K562 (cell line): ENCODE data around the gene ST3GAL3. TPM values are rescaled to one million over a fixed set of nuclear protein-coding genes. Genes with fewer than 3 reads are reported as not detected.

Source experiments
- ATAC-seq: fragments of 200-7000 bp; cut with Tn5 transposase; 3 replicates; pipeline ENCODE4 v1.9.1; 2020; ENCODE audit warnings: moderate library complexity
- BruUV-seq: library from RNA; stranded (reverse); fragments of 400-500 nt; replicated peaks from 2 replicates; lab custom pipeline; 2021; lab: Mats Ljungman, UMichigan
- CTCF ChIA-PET: fragments of 300-600 bp; formaldehyde crosslinking; extraction: SDS; loops from one replicate; lab custom pipeline; 2021; ENCODE audit warnings: low intra/inter-chr PET ratio; lab: Yijun Ruan, JAX
- POLR2A ChIA-PET: fragments of 300-600, 350-650 bp; sonication (Branson Sonifier 250); formaldehyde crosslinking; extraction: SDS; loops from one replicate; lab custom pipeline; 2021; ENCODE audit warnings: antibody characterized with exemption, inconsistent platforms; lab: Yijun Ruan, JAX
- DNase-seq, 4 experiments: peaks; one replicate each; pipeline versions ENCODE4 v3.0.0 to v3.0.0-alpha.2; 2011 to 2018; ENCODE audit warnings: low spot score in 3 of 4, mixed read lengths in 3 of 4; ENCODE audit errors: extremely low read depth in 1 of 4
- FAIRE-seq: peaks from 2 replicates; lab custom pipeline; 2011; peaks lifted over from hg19 to GRCh38; lab: Jason Lieb, UNC
- H2AFZ ChIP-seq: 2 replicates; pipeline ENCODE4 v1.6.0; 2011; ENCODE audit warnings: low read depth, low read length, control low read depth, inconsistent platforms
- H3K27ac ChIP-seq: fragments of 200-600 bp; 3 replicates; pipeline ENCODE4 v1.8.0; 2011; ENCODE audit warnings: low read depth, mild to moderate bottlenecking, control low read depth, inconsistent platforms, low read length, moderate library complexity, mixed read lengths; ENCODE audit errors: extremely low read depth
- H3K27me3 ChIP-seq, 2 experiments: fragments of 300-600 bp in 1 of 2; 2 replicates in 1 of 2; 3 replicates in 1 of 2; pipeline versions ENCODE4 v1.6.0 to v1.8.0; 2011; ENCODE audit warnings: inconsistent platforms in 2 of 2, low read length in 2 of 2, mild to moderate bottlenecking in 1 of 2, mixed read lengths in 1 of 2, moderate library complexity in 1 of 2; ENCODE audit not compliant: control insufficient read depth in 2 of 2, insufficient read depth in 2 of 2
- H3K36me3 ChIP-seq: fragments of 300-600 bp; 3 replicates; pipeline ENCODE4 v1.8.0; 2011; ENCODE audit warnings: mild to moderate bottlenecking, low read length, inconsistent platforms; ENCODE audit not compliant: control insufficient read depth, insufficient read depth
- H3K4me1 ChIP-seq, 2 experiments: fragments of 200-600 bp in 1 of 2; replicated peaks in 1 of 2; 2 replicates in 1 of 2; 3 replicates in 1 of 2; pipeline versions ENCODE4 v1.5.1 to v1.8.0; 2011; ENCODE audit warnings: inconsistent platforms in 2 of 2, low read length in 2 of 2, mild to moderate bottlenecking in 1 of 2, mixed read lengths in 1 of 2, moderate library complexity in 1 of 2; ENCODE audit not compliant: control insufficient read depth in 2 of 2, insufficient read depth in 2 of 2
- H3K4me2 ChIP-seq: 2 replicates; pipeline ENCODE4 v1.6.1; 2011; ENCODE audit warnings: low read length, control low read depth, inconsistent platforms, mixed read lengths; ENCODE audit not compliant: insufficient read depth
- H3K4me3 ChIP-seq: fragments of 200-600 bp; sonication (generic), shearing (Covaris generic); 2 replicates; pipeline ENCODE4 v1.5.1; 2016; ENCODE audit warnings: control low read depth, inconsistent platforms
- H3K79me2 ChIP-seq: fragments of 200-600 bp; 3 replicates; pipeline ENCODE4 v1.8.0; 2011; ENCODE audit warnings: low read length, inconsistent platforms; ENCODE audit not compliant: control insufficient read depth, insufficient read depth
- H3K9ac ChIP-seq, 2 experiments: 2 replicates each; pipeline versions ENCODE4 v1.6.0 to v1.6.1; 2011; ENCODE audit warnings: low read depth in 2 of 2, low read length in 2 of 2, control low read depth in 1 of 2, inconsistent platforms in 1 of 2, mild to moderate bottlenecking in 1 of 2, mixed read lengths in 1 of 2; ENCODE audit not compliant: insufficient read depth in 1 of 2
- H3K9me1 ChIP-seq: one replicate; pipeline ENCODE4 v1.6.0; 2011; ENCODE audit warnings: inconsistent platforms, mild to moderate bottlenecking, low read length, moderate library complexity; ENCODE audit not compliant: control insufficient read depth, insufficient read depth
- H3K9me3 ChIP-seq: replicated peaks from 2 replicates; pipeline ENCODE4 v1.5.1; 2011; ENCODE audit warnings: low read depth, low read length, inconsistent platforms; ENCODE audit not compliant: control insufficient read depth, insufficient read depth
- H4K20me1 ChIP-seq: replicated peaks from 2 replicates; pipeline ENCODE4 v1.6.1; 2011; ENCODE audit warnings: low read length, inconsistent platforms, mixed read lengths; ENCODE audit not compliant: control insufficient read depth, insufficient read depth
- ATF1 ChIP-seq, 2 experiments: fragments of 450-650 bp in 1 of 2; IDR thresholded peaks; 2 replicates each; pipeline ENCODE4 v1.6.1; 2016; ENCODE audit warnings: missing compliant biosample characterization in 1 of 2, missing genetic modification characterization in 1 of 2
- C11orf30 ChIP-seq: fragments of 450-650 bp; IDR thresholded peaks from 2 replicates; pipeline ENCODE4 v1.6.1; 2016; ENCODE audit warnings: low read depth, mild to moderate bottlenecking
- JUND ChIP-seq, 2 experiments: IDR thresholded peaks; 2 replicates in 1 of 2; 3 replicates in 1 of 2; pipeline ENCODE4 v1.6.1; 2011; ENCODE audit warnings: borderline replicate concordance in 2 of 2, low read depth in 2 of 2, low read length in 2 of 2, improper control_type of control experiment in 1 of 2, missing biosample characterization in 1 of 2, missing genetic modification characterization in 1 of 2, missing genetic modification reagents in 1 of 2
- MAFK ChIP-seq: IDR thresholded peaks from 2 replicates; pipeline ENCODE4 v1.6.1; 2011; ENCODE audit warnings: low read length, improper control_type of control experiment
- MCM7 ChIP-seq, 2 experiments: fragments of 450-650 bp; IDR thresholded peaks; 2 replicates each; pipeline ENCODE4 v1.6.1; 2016 to 2018
- ZNF316 ChIP-seq: fragments of 450-650 bp; IDR thresholded peaks from 2 replicates; pipeline ENCODE4 v1.6.1; 2016
- WGBS: fragments of 100-300 bp; shearing (Covaris generic); methylation state at CpG from one replicate; pipeline ENCODE4 v1.1.6; 2016; ENCODE audit warnings: low coverage, mixed read lengths; ENCODE audit not compliant: insufficient coverage; ENCODE audit errors: missing lambda C conversion rate; 5-methylcytosine and 5-hydroxymethylcytosine counted together
- in situ Hi-C: fragments of 300-500 bp; cut with MboI; formaldehyde crosslinking; loops from 4 replicates; pipeline ENCODE4 v1.15.0; 2018; ENCODE audit warnings: inconsistent platforms, mixed read lengths
- intact Hi-C: fragments of 100-400 bp; cut with micrococcal nuclease; formaldehyde crosslinking; loops from 2 replicates; pipeline ENCODE4 v1.14.2; 2022
- polyA plus RNA-seq, 8 experiments: library from polyadenylated mRNA; depleted of rRNA in 4 of 8; stranded (reverse) in 5 of 8; unstranded in 3 of 8; fragments of >200 nt; fragmentation: Nextera tagmentation in 2 of 8; fragmentation: Illumina TruSeq in 1 of 8; extraction: Ambion mirVana in 2 of 8; extraction: Trizol in 1 of 8; gene quantifications; 2 replicates each; pipeline versions ENCODE4 v1.2.1 to v1.2.3, GENCODE V29; 2011 to 2014; ENCODE audit warnings: inconsistent platforms in 1 of 8, missing spikeins in 1 of 8
- total RNA-seq, 7 experiments: library from RNA; depleted of rRNA in 6 of 7; stranded (reverse); fragments of >200 nt in 6 of 7; fragmentation: Illumina TruSeq in 2 of 7; extraction: Trizol in 2 of 7; gene quantifications; 2 replicates each; pipeline versions ENCODE4 v1.2.1 to v1.2.3, GENCODE V29; 2011 to 2021; ENCODE audit warnings: low replicate concordance in 1 of 7

Gene ST3GAL3
- total and polyA plus RNA-seq, 9 of the 15 experiments (the other 6 are each of a cell fraction or from before 2014, with no cell fraction given), result 1.2 to 18.9 (median 11.0) TPM

DNA sequence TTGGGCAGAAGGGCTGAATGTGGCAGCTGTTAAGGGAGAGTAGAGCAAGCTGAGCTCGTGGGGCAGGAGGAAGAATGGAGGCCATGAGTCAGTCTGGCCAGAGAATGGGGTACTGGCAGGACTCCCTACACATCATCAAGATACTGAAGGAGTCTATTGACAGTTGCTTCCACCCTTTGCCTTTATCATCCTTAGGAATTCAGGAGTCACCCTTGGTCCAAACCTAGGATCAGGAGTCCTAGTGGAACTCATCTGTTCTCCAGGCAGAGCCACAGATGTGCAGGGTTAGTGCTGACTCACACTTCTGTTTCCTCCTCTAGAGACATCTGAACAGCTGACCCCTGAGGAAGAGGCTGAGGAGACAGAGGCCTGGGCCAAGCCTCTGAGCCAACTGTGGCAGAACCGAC lies 18.7 kb upstream of the ST3GAL3 start:
- POLR2A ChIA-PET, result interaction anchor here (0.6 to 2.9 kb wide), 7 partner anchors 8 to 71 kb away, joined by 3 to 11 read pairs (median 4); partner anchors contain the start of gene ST3GAL3
- Histone ChIP-seq H3K9me3 (no peaks in the 10 kb centered on the region), H3K27ac (no peak overlapping the region), H3K4me2 (no peak overlapping the region), H3K9ac (no peak overlapping the region; a peak in 1 of 4 replicates), H3K4me3 (no peak overlapping the region), H3K36me3 (peaks cover 90% of the 10 kb centered on the region), H3K79me2 (no peaks in the 10 kb centered on the region), H2AFZ (no peak overlapping the region), H3K9me1 (no peaks in the 10 kb centered on the region), H3K4me1 (no peaks in the 10 kb centered on the region; a peak in 1 of 5 replicates), H4K20me1 (0 out of 2 replicates have a peak, but pooled peaks cover 4% of the 10 kb centered on the region), H3K27me3 (no peaks in the 10 kb centered on the region)
- TF ChIP-seq ZNF316 (peak; percentile 61), ATF1 (CRISPR knock-in tag; IDR thresholded peaks at IDR 0.05) (no peak), ATF1 (tag; IDR thresholded peaks at IDR 0.05) (no peak), MCM7 (IDR thresholded peaks at IDR 0.05) (no peak), JUND (IDR thresholded peaks at IDR 0.05; ENCODE audit: borderline replicate concordance, low read depth, low read length) (0 out of 2 replicates have a peak, but pooled peaks have one; percentile 2), JUND (tag; IDR thresholded peaks at IDR 0.05; ENCODE audit: borderline replicate concordance, low read depth, low read length) (no peak), C11orf30 (peak; percentile 52), MAFK (peak; percentile 41)
- intact Hi-C loops, result no loop called here
- FAIRE-seq, result no peak
- peak; percentile 36; the same call in 2 of the 3 replicates for ATAC-seq
- peak in 1 of 4 experiments; percentile 23 for DNase-seq
- CTCF ChIA-PET, result no interaction called here
- 58% methylated on average over 2 of the region's 2 CpGs for WGBS
- in situ Hi-C loops, result no loop called here
- BruUV-seq, result no TSS peak
